HFF-Myc (cell line): ENCODE data around the gene CPSF7.

ENCODE experiments used
- DNase-seq: peaks from one replicate; pipeline ENCODE4 v3.0.0-alpha.2; 2011; ENCODE audit warnings: low read depth; ENCODE audit errors: extremely low read depth
- H3K4me3 ChIP-seq: replicated peaks from 2 replicates; pipeline ENCODE4 v1.5.1; 2011; ENCODE audit warnings: low read depth, mild to moderate bottlenecking, control low read depth, low read length
- CTCF ChIP-seq: IDR thresholded peaks from 2 replicates; pipeline ENCODE4 v1.5.1; 2012; ENCODE audit warnings: mild to moderate bottlenecking, low read depth, low read length, control low read depth; ENCODE audit errors: missing control alignments

The CPSF7 gene

GRCh38 chr11:61367406-61367805 lies 62.4 kb downstream of the CPSF7 start:
- no peak overlapping the region for H3K4me3 ChIP-seq
- TF ChIP-seq CTCF, result no peak
- no peak for DNase-seq

- DNase-seq, result no peak
- TF ChIP-seq CTCF, result no peak
- no peak overlapping the region for H3K4me3 ChIP-seq
Measured at GRCh38 chr11:61364012-61364675, 65.6 kb downstream of the CPSF7 start.

- H3K4me3 ChIP-seq, result peak overlapping the region; percentile 93
- DNase-seq, result no peak
- TF ChIP-seq CTCF, result no peak
Measured at GRCh38 chr11:61362542-61362875, 67.3 kb downstream of the CPSF7 start.

- peak; percentile 66 for DNase-seq
- TF ChIP-seq CTCF, result no peak
- H3K4me3 ChIP-seq, result peak within 1 kb of the TSS; percentile 93
Measured at GRCh38 chr11:61361741-61362541, 67.8 kb downstream of the CPSF7 start, which contains the start of the genes CYB561A3 and TMEM138. Gene CYB561A3, minus strand, starts transcription at chr11:61361882. Its CDS starts 5,169 bp downstream, at chr11:61356713. Gene TMEM138, plus strand, starts transcription at chr11:61362374. Its CDS starts 2,017 bp downstream, at chr11:61364391.

- no peak for DNase-seq
Measured at GRCh38 chr11:61361237-61361740, 68.5 kb downstream of the CPSF7 start.

GRCh38 chr11:61359516-61359915 lies 70.3 kb downstream of the CPSF7 start:
- no peak for DNase-seq
- no peak for TF ChIP-seq CTCF
- H3K4me3 ChIP-seq, result no peak overlapping the region

More at GRCh38 chr11:61361237-61361740, 68.5 kb downstream of the CPSF7 start:
- peak overlapping the region; percentile 93 for H3K4me3 ChIP-seq
- TF ChIP-seq CTCF, result no peak
